ENCODE results near the gene ARHGAP28. TPM values are rescaled to one million over a fixed set of nuclear protein-coding genes. Genes with fewer than 3 reads are reported as not detected.

Gene ARHGAP28
- total and polyA plus RNA-seq, 11 donors, result 0.42 to 7.5 (median 1.8) TPM

GRCh38 chr18:6792391-6792790, 62.9 kb downstream of the ARHGAP28 start:
- DNase-seq (no peak), ATAC-seq (no peak)
- intact Hi-C loops (cut with DNase I), result loop anchor here in 1 of 10 donors (5.0 to 10.0 kb wide), 2 partner anchors 58 to 60 kb away; no protein-coding TSS in a partner anchor
- TF ChIP-seq, protein P1, sequence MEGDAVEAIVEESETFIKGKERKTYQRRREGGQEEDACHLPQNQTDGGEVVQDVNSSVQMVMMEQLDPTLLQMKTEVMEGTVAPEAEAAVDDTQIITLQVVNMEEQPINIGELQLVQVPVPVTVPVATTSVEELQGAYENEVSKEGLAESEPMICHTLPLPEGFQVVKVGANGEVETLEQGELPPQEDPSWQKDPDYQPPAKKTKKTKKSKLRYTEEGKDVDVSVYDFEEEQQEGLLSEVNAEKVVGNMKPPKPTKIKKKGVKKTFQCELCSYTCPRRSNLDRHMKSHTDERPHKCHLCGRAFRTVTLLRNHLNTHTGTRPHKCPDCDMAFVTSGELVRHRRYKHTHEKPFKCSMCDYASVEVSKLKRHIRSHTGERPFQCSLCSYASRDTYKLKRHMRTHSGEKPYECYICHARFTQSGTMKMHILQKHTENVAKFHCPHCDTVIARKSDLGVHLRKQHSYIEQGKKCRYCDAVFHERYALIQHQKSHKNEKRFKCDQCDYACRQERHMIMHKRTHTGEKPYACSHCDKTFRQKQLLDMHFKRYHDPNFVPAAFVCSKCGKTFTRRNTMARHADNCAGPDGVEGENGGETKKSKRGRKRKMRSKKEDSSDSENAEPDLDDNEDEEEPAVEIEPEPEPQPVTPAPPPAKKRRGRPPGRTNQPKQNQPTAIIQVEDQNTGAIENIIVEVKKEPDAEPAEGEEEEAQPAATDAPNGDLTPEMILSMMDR (IDR thresholded peaks at IDR 0.05), result no peak
- no peak for TF ChIP-seq POLR2A (IDR thresholded peaks at IDR 0.05)
- H3K27me3 ChIP-seq, result no peaks in the 10 kb centered on the region
- no peaks in the 10 kb centered on the region for H3K9me3 ChIP-seq
- H3K4me3 ChIP-seq, result no peak overlapping the region
- H3K27ac ChIP-seq, result no peak overlapping the region
- H3K36me3 ChIP-seq, result no peaks in the 10 kb centered on the region
- 74 to 81% (median 80%) methylated on average over 5 of the region's 5 CpGs for WGBS, 4 donors
- no peaks in the 10 kb centered on the region for H3K4me1 ChIP-seq

DNA sequence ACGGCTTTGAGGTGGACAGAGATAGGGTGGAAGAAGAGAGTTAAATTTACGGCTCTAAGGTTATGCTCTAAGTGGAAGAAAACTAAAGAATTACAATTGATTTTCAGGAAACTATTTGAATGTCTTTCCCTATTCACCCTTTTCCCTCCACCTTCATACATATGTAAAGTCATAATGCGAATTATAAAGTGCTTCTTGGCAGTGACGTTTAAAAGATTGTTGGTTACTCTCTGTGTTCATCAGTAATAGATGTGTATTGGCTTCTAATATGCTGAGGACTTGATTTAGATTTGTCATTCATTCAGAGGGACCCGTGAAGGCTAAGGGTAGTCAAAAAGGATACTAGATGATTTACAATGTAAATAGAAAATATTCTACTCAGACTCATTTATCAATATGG, 63.9 kb downstream of the ARHGAP28 start:
- DNase-seq, result no peak
- no peak for ATAC-seq
- no peaks in the 10 kb centered on the region for H3K9me3 ChIP-seq
- WGBS, 4 donors, result 93 to 95% (median 94%) methylated on average over 5 of the region's 5 CpGs
- no peaks in the 10 kb centered on the region for H3K36me3 ChIP-seq
- no peaks in the 10 kb centered on the region for H3K4me1 ChIP-seq
- TF ChIP-seq, protein P1 (IDR thresholded peaks at IDR 0.05), result no peak
- no peak for TF ChIP-seq POLR2A (IDR thresholded peaks at IDR 0.05)
- no peaks in the 10 kb centered on the region for H3K27me3 ChIP-seq
- no peak overlapping the region for H3K4me3 ChIP-seq
- no peak overlapping the region for H3K27ac ChIP-seq
- intact Hi-C loops (cut with DNase I), result loop anchor here in 1 of 10 donors (5.0 to 10.0 kb wide), 2 partner anchors 59 kb away; no protein-coding TSS in a partner anchor

- intact Hi-C loops (cut with DNase I), result loop anchor here in 1 of 10 donors (5.0 to 10.0 kb wide), 2 partner anchors 58 to 59 kb away; no protein-coding TSS in a partner anchor
- 93 to 98% (median 95%) methylated on average over 2 of the region's 2 CpGs for WGBS, 4 donors
- TF ChIP-seq, protein P1 (IDR thresholded peaks at IDR 0.05), result no peak
- TF ChIP-seq POLR2A (IDR thresholded peaks at IDR 0.05), result no peak
- Histone ChIP-seq H3K27me3 (no peaks in the 10 kb centered on the region), H3K4me1 (no peaks in the 10 kb centered on the region), H3K27ac (no peak overlapping the region), H3K4me3 (no peak overlapping the region), H3K36me3 (no peaks in the 10 kb centered on the region), H3K9me3 (no peaks in the 10 kb centered on the region)
- DNase-seq (no peak), ATAC-seq (no peak)
Measured at GRCh38 chr18:6793986-6794385, 64.5 kb downstream of the ARHGAP28 start.

GRCh38 chr18:6795307-6795706, 65.8 kb downstream of the ARHGAP28 start:
- DNase-seq (no peak), ATAC-seq (no peak)
- Histone ChIP-seq H3K4me3 (no peak overlapping the region), H3K27ac (no peak overlapping the region), H3K9me3 (peaks cover 0 to 4% (median 0%) of the 10 kb centered on the region in 12 donors), H3K27me3 (no peaks in the 10 kb centered on the region), H3K4me1 (no peaks in the 10 kb centered on the region), H3K36me3 (no peaks in the 10 kb centered on the region)
- WGBS, 4 donors, result 77 to 89% (median 81%) methylated on average over 4 of the region's 4 CpGs
- TF ChIP-seq POLR2A (IDR thresholded peaks at IDR 0.05), result no peak
- TF ChIP-seq, protein P1 (IDR thresholded peaks at IDR 0.05), result no peak
- intact Hi-C loops (cut with DNase I), result loop anchor here in 1 of 10 donors (10.0 kb wide), 1 partner anchor 61 kb away; no protein-coding TSS in a partner anchor
